GM19238 (cell line): ENCODE measurements around the gene GOLGB1.

Experiments
- DNase-seq: peaks from one replicate; pipeline ENCODE4 v3.0.0; 2011; ENCODE audit warnings: low spot score; ENCODE audit not compliant: insufficient read length

Gene GOLGB1

GRCh38 chr3:121642601-121643314, 106.8 kb downstream of the GOLGB1 start:
- no peak for DNase-seq

GRCh38 chr3:121641127-121641526, 108.4 kb downstream of the GOLGB1 start:
- DNase-seq, result no peak

- no peak for DNase-seq
These were observed 111.6 kb downstream of the GOLGB1 start for GRCh38 chr3:121637922-121638321.

GRCh38 chr3:121630355-121630754, 119.2 kb downstream of the GOLGB1 start:
- no peak for DNase-seq

- no peak for DNase-seq
These were observed 119.9 kb downstream of the GOLGB1 start for GRCh38 chr3:121629601-121630000.

GRCh38 chr3:121627622-121628021, 121.9 kb downstream of the GOLGB1 start:
- no peak for DNase-seq

GRCh38 chr3:121627211-121627610, 122.3 kb downstream of the GOLGB1 start:
- DNase-seq, result no peak

- DNase-seq, result no peak
These were observed 123.0 kb downstream of the GOLGB1 start for GRCh38 chr3:121626495-121626894.

GRCh38 chr3:121624147-121624899, 125.2 kb downstream of the GOLGB1 start:
- no peak for DNase-seq

GRCh38 chr3:121621491-121621890, 128.1 kb downstream of the GOLGB1 start:
- no peak for DNase-seq

GRCh38 chr3:121619691-121620090, 129.8 kb downstream of the GOLGB1 start:
- no peak for DNase-seq
